Mesenteric fat pad (tissue), 1 donor: ENCODE data around the gene ANKRD22. TPM values are rescaled to one million over a fixed set of nuclear protein-coding genes. Genes with fewer than 3 reads are reported as not detected.
A peak's percentile ranks its signal among the peaks of the same experiment; 100 is the strongest.

ENCODE experiments used
- DNase-seq: peaks from one replicate; pipeline ENCODE4 v3.0.0-alpha.2; 2020; ENCODE audit warnings: low spot score
- total RNA-seq: library from RNA; stranded (reverse); fragmentation: NEBNext Ultra II Directional; extraction: Animal tissue kit (Norgen Biotek cat#: 25700); gene quantifications from one replicate; pipeline ENCODE4 v1.2.1, GENCODE V29; 2021
- donor health status: DM: yes; HTN: yes; CAD: no.

Gene ANKRD22
- total RNA-seq, 1 donor from 2014 or later, result 0.80 TPM

DNA sequence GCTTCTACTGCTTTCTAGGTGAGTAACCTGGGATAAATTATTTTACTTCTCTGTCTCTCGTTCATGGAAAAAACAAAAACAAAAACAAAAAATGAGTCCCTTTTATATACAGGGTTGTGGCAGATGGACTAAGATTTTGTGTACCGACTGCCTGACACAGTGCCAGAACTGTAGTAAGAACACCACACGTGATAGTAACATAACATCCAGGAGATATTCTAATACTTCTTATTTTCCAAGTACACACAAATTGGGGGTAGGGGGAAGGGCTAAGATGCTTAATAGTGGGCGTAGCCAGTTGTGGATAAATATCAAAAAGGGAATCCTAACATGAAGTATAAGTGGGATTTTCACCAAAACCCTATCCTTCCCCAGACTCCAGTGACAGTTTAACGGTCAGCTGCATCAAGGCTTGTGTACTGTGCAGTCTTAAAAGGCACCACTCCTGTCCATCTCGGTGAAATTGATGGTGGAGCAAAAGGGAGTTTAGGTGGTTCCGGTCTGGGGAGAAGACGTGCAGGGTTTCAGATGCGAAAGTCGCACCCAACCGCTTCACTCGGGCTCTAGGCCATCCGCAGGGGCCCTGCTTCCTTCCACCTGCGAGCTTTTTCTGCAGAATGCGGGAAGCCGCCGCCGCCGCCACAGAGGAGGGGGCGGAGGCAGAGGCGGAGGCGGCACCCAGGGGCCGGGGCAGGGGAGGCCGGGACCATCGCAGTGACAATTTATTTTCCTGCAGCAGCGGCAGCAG is 28.1 kb upstream of the ANKRD22 start, which contains the start of gene STAMBPL1:
Gene STAMBPL1, plus strand, starts transcription at position 712 of the 748 bp plus-strand sequence. CDS start 21,464 bp downstream, outside the sequence.
- peak; percentile 91 for DNase-seq

DNA sequence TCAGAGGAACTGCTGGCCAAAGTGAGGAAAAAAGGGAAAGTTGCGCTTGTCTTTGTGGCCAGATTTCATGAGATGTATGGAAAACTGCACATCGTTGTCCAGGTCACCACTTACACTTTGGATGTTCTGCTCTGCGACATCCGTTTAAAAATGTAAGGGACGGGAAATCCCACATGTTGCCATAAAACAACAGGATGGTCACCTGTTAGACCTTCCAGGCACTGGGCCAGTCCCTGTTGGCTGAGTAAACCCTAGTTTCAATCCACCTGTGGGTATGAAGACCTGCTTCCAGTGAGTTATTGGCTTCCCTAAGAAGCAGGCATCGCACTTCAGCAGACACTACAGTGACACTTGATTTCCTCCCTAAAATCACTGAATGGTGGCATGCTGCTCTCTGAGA is 25.7 kb upstream of the ANKRD22 start:
- no peak for DNase-seq

DNA sequence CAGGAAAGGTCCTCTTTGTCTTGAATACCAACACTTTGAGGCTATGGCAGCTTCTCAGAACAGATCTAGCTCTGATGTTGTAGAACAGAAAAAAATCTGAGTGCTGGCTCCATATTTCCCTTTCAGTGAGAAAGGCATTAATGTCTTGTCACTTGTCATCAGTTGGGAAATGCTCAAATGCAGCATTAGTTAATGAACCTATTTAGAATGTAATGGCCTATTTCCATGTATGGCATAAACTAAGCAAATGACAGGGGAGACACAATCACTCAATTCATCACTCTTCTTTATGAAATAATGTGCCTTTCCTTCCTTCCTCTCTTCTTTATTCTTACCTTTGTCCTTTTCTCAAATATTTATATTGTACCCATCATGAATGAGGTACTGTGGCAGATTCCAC is 23.4 kb upstream of the ANKRD22 start:
- DNase-seq, result no peak

DNA sequence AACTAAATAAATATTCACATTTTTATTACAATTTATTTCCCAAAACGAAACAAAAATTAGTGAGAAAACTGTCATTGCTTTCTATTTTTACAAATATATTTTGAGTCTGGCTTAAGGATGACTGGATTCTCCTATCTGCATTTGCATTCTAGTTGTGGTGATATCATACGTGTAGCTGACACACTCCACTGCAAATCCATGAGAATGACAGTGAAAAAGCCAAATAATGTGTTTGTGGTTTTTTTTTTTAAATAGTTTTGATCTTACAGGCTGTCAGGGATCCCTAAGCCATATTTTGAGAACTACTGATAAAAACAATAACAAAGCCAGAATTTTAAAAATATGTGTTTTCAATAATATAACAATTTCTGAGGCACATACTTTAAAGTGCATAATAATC is 22.6 kb upstream of the ANKRD22 start:
- no peak for DNase-seq

DNA sequence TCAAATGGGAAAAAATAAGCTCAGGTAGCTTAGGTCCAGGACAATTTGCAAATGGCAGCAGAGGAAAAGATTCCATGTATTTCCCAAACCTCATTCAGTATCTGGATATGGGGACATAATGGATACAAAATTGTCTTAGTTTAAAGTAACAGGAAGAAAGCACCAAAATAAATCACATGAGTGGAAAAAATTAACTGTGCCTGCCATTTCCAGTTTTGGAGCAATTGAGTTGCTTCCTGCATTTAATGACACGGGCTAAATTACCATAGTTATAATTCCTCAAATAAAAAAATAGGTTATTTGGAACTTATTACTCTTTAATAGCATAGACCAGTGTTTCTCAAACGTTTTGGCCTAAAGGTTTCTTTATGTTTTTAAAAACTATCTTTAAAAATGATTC is 22.1 kb upstream of the ANKRD22 start:
- no peak for DNase-seq

DNA sequence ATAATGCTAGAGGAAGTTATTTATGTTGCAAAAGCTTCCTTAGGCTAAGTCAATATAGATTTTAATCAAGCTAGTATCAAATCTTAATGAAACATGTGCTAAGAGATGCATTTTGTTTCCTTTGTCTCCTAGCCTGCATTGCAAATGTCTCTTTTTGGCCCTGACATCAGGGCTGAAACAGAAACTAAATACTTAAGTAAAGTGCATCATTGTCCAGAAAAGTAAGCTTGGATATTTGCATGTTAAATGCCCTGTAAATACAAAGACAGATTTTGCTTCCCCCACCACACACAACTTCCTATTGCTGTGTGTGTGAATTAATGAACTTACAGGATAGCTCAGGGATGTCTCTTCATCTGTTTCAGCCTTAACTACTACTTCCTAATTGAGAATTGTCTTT is 18.4 kb upstream of the ANKRD22 start:
- DNase-seq, result no peak

DNA sequence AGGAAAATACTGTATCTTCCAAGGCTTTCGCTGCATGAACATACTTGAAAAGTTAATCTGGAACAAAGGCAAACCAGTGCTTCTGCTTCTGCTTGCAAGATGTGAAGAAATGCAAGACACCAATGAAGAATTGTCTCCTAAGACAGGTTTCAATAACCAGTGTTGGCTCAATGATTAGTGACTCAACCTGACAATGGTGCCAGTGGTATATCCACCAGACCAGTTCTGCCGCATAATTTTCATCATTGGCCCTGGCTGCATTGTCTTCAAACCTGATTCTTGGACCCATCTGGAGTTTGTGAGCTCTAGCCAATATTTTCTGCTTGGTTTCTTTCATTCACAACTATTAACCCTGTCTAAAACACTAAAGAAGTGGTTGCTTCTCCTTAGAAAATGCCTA is 14.8 kb upstream of the ANKRD22 start:
- DNase-seq, result no peak

DNA sequence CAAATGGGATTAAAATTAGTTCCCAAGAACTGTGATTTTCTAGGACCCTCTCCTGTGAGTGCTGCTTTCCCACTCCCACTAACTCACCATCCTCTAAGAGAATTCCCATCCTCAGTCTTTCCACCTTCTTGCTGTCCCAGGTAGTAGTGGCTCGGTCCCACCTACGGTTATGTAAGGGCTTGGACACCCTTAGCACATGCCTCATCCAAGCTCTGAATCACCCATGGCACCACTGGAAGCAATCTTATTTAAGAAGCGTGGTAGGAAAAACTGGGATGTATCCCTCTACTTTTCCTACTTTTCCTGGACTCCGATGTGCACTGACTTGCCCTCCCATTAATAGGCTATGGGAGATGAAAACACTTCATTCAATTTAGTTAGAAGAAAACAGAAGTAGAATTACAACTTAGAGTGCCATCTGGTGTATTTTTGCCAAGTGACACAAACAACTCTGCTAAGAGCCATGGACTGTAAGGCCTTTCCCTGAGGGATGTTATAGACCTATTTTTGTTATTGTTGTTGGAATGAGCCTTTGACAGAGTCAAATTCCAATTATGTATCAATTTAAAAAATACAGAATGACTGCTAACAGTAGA is 13.7 kb upstream of the ANKRD22 start:
- DNase-seq, result no peak

DNA sequence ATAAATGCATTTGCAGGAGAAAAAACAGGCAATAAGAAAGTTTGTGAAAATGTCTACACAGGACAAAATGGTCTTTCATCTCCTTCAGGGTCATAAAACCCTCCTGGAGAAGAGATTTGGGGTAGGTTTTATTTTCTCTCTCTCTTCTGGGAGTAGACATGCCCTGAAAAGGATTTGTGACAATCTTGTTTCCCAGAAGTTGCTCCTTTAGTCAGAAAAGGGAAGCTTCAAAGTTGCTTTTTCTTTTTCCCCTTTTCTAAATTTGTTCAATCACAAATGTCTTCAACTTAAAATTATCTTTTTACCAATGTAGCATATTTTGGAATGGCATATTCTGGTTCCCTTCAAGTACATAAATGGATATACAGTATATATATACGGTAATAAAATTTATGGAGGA is 9.4 kb upstream of the ANKRD22 start:
- no peak for DNase-seq

DNA sequence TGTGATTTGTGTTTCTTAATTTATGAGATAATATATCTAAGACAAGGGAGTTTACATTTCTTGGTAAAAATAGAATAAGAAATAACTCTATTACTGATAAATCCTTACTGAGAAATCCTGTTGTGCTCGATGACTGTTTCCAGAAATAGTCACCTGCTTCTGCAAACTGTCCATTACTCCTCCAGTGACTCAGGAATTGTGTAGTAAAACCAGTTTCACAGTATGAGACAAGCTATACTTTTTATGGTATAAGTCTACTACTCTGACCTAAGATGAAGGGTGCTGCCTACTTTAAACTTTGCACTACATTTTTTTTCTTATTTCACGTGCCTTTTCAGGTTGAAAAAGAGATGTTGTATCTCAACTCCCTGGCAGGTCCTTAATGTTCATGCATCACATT is 6.8 kb upstream of the ANKRD22 start:
- no peak for DNase-seq

DNA sequence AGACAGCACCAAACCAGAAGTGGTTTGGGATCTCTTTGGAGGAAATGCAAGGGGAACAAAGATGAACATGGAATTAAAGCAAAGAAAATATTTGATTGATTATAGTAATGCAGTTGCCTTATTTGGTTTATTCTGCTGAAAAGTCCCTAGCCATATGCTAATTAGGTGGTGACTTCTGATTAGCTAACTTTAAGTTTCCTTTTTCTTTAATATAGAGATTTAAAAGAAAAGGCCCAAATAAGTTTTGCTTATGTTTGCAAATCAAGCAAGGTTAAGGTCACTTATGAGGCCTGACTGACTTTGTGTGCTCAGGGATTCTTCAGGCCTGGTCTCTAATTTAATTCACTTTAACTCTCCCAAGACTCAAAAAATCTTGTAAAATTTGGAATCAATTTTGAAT is 6.2 kb upstream of the ANKRD22 start:
- DNase-seq, result no peak

DNA sequence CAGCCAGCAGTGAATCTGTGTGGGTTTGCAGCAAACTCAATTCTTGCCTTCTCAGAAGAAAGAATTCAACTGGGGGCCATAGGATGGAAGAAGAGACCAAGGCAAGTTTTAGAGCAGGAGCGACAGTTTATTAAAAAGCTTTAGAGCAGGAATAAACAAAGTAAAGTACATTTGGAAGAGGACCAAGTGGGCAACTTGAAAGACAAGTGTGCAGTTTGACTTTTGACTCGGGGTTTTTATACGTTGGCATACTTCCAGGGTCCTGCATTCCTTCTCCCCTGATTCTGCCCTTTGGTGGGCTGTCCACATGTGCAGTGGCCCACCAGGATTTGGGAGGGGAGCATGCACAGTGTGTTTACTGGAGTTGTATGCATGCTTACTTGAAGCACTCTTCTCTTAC is 3.0 kb upstream of the ANKRD22 start:
- DNase-seq, result no peak

DNA sequence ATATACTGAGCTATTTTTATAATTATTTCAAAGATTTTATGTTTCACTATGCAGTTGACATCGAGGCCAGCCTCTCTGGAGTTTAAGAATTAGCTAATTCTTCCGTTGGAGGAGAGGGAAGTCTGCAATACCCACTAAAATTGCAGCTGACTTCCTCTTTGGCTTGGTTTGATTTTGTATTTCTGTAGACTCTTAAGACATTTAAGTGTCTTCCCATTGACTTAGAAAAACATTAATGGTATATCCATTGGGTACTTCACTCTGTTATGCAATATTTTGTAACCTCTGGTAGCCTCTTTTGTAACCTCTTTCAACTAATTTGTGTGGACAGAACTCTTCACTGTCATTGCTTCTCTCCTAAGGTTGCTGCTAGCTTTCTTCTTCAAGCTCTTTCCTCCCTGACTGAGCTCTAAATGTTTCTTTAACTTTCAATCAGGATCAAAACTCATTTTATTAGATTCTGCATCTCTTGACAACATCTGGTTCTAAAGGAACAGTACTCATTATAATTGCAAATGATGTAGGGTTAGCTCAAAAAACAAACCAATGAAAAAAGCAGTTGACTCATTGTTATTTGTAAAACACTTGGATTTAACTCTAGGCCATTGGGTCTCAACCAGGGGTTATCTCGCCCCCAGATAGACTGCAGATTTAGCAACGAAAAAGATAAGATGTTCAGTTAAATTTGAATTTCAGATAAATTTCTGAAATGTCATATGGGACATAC is 1.7 kb upstream of the ANKRD22 start:
- no peak for DNase-seq

DNA sequence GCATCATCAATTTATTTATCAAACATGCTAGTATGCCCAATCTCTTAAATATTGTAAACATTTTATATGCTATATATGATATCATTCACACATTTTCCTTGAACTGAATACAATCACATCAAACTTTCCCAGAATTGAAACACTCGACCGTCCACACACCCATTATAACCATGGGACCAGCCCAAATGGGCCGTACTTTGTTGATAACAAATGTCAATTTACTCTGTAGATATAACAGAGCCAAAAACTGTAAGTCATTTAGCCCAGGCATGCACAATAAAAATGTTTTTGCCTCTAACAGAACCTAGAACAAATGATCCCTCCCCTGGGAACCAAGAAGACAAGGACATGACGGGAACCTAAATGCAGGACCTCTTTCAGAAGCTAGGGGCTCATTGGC is 683 bp upstream of the ANKRD22 start:
- DNase-seq, result no peak

DNA sequence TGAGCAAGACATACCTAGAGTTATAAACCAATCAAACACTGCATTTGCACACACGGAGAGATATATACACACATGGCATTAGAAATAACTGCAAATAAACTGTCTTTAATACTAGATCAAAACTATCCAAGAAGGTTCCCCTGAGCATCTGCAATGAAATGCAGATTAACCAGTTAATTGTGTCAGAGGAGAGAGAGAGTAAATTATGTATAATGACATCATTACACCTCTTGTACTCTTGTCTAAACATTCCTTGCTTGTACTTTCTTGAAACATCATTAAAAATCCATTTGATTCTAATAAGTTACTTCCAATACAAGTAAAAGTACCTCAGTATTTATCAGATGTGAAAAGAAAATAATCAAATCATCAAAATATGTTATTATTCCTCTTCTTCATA is 932 bp downstream of the ANKRD22 start:
- no peak for DNase-seq

DNA sequence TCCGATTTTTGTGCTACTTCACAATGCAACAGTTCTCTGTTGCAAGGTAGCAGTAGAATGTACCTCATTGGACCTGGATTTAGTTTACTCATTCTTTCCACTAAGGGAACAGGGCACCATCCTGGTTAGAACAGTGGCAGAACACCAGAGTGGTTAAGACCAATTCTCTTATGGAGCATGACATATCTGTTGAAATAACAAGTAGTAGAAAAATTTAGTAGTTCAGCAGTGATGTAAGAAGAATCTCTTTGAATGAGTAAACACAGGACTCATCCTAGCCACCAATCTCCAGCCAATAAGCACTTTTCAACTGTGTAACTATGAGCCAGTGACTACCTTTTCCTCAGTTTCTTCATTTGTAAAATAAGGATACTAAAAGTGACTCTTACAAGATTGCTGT is 2.4 kb downstream of the ANKRD22 start:
- DNase-seq, result no peak

DNA sequence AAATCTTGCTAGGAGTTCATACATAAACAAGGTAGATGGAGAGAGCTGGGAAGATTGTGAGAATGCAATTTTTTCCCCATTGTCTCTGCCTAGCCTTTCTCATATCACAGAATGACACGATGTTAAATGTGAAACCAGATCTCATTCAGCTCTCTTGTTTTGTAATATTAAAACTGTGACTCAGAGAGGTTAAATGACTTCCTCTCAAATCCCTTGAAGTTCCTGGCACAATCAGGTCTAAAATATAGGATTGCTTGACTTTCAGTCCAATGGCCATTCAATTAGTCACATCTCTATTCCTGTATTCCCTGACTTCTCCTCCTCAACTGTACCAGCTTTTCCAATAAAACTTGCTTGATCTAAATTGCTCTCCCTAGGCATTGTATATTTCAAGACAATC is 3.1 kb downstream of the ANKRD22 start:
- DNase-seq, result no peak

DNA sequence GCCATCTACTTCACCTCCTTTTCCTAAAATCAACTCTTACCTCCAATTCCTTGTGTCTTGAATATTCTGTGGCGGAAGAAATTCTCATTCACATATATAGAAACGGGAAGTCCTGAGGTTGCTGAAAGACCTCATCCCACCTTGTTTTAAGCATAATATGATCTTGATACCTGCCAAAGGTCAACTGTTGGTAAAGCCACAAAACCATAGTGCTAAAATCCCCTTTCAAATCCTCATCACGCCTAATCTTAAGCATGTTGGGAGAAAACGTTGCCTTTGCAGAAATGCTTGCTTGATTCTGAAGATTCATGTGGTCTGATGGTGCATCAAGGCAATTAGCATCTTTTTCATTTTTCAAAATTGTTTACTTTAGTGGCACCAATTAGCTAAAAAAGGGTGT is 8.5 kb downstream of the ANKRD22 start:
- DNase-seq, result no peak

DNA sequence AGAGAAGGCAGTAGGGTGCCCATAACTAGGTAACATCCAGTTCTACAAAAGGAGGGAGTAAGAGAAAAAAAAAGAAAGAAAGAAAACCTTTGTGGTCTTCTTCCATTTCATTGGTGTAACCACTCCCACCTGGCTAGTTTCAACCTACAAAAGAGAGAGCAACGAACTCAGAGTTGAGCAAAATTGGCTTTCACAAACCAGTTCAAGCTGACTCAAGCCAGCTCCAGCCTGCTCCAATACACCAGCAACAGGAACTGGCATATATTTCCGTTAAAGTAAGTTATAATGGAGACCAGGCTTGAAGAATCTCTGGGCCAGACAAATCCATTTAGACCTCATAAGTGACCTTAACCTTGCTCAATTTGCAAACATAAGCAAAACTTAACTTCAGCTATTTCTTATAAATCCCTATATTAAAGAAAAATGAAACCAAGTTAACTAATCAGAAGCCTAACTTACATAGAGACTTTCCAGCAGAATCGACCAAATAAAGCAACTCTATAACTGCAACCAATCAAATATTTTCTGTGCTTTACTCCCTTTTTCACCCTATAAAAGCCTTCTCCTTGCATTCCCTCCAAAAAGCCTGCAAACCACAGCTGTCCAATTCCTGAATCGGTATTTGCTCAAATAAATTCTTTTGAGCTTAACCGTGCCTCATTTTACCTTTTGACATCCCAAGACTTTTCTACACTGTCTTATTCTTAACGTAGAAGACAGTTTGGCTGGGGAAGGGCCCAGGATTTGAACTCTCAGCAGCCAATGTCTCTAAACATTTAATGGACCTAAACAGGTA is 10.1 kb downstream of the ANKRD22 start:
- DNase-seq, result no peak

DNA sequence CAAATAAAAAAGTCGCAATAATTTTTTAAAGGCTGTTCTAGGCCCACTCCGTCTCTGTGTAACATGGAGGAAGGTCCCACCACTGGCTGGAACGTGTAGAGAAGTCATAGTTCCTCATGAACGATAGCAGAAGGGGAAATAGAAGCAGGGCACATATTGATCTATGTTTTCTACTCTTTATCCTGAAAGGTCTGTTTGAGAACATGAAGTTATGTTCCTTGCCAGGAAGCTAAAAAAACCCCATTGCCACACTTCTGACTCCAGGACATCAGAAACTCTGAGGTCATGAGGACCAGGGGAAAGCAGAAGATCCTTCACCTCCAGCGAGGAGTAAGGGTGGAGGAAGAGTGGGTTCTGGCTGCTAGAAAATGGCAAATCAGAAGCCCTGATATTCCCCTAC is 10.8 kb downstream of the ANKRD22 start:
- DNase-seq, result no peak

DNA sequence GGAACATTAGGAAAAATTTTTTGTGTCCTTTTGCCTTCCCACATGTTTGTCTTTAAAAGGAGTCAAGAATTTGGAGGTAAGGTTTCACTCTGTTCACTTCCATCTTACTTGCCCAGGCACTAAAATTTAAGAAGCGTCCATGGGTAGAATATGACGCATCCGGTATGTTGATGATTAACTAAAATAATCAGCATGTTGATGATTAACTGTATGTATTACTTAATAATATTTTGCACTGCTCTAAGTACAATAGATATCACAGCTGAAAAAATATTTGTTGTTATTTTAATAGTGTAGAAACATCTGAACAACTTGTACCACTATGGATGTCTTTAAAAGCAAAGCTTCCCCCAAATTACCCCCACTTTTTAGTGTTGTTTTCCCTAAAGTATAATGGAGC is 11.5 kb downstream of the ANKRD22 start:
- no peak for DNase-seq
